ENCODE results near the gene SEPTIN12. TPM values are rescaled to one million over a fixed set of nuclear protein-coding genes. Genes with fewer than 3 reads are reported as not detected.

SEPTIN12 gene
- total and polyA plus RNA-seq, 4 experiments from 2014 or later, result not detected

GRCh38 chr16:4799171-4799855 is 11.2 kb upstream of the SEPTIN12 start:
- Histone ChIP-seq H3K4me3 (ENCODE audit: low read length in 2 of 2) (no peak overlapping the region), H3K4me1 (ENCODE audit: insufficient read depth, low read length) (peaks cover 18% of the 10 kb centered on the region), H3K27ac (ENCODE audit: low read depth, low read length) (no peak overlapping the region), H3K36me3 (ENCODE audit: insufficient read depth, low read length) (no peaks in the 10 kb centered on the region), H3K9me3 (ENCODE audit: control insufficient read depth in 1 of 2, low read length in 2 of 2) (no peaks in the 10 kb centered on the region), H3K27me3 (ENCODE audit: insufficient read depth, low read length) (no peaks in the 10 kb centered on the region)
- ChIA-PET CTCF (ENCODE audit: partially characterized antibody) (no interaction called here), POLR2A (ENCODE audit: partially characterized antibody) (interaction anchor here (2.4 to 5.1 kb wide), 2 partner anchors 31 to 65 kb away, joined by 7 to 58 read pairs; partner anchors contain the start of genes ANKS3, DNAAF8 and ZNF500)
- peak overlapping the region in 3 of 7 donors; percentile 35 to 65 (median 64) for H3K27ac Mint-ChIP-seq
- H3K9me3 Mint-ChIP-seq, result no peaks in the 10 kb centered on the region
- no peak for DNase-seq
- H3K4me1 Mint-ChIP-seq, result peaks cover 1 to 25% (median 11%) of the 10 kb centered on the region in 4 donors
- peak overlapping the region in 4 of 8 donors; percentile 6 to 18 (median 16) for H3K4me3 Mint-ChIP-seq
- H3K27me3 Mint-ChIP-seq, result no peaks in the 10 kb centered on the region
- H3K36me3 Mint-ChIP-seq, result peaks cover 0 to 10% of the 10 kb centered on the region in 2 donors
- intact Hi-C loops (cut with micrococcal nuclease), result no loop called here

- no peak overlapping the region for H3K4me3 ChIP-seq (ENCODE audit: low read length in 2 of 2)
- POLR2A ChIA-PET (ENCODE audit: partially characterized antibody), result interaction anchor here (5.1 kb wide), 1 partner anchor 30 kb away, joined by 58 read pairs; the partner anchor contains the start of gene ZNF500
Observed at GRCh38 chr16:4798456-4798855, 10.3 kb upstream of the SEPTIN12 start.

GRCh38 chr16:4797805-4798252 is 9.7 kb upstream of the SEPTIN12 start:
- intact Hi-C loops (cut with micrococcal nuclease), result no loop called here
- no peaks in the 10 kb centered on the region for H3K27me3 ChIP-seq (ENCODE audit: insufficient read depth, low read length)
- H3K27ac ChIP-seq (ENCODE audit: low read depth, low read length), result no peak overlapping the region
- Mint-ChIP-seq H3K9me3 (no peaks in the 10 kb centered on the region), H3K27me3 (no peaks in the 10 kb centered on the region), H3K4me3 (no peak overlapping the region), H3K27ac (no peak overlapping the region), H3K4me1 (peaks cover 1 to 16% (median 8%) of the 10 kb centered on the region in 4 donors), H3K36me3 (peaks cover 0 to 7% of the 10 kb centered on the region in 2 donors)
- no peak for DNase-seq
- H3K4me3 ChIP-seq (ENCODE audit: low read length in 2 of 2), result no peak overlapping the region
- peaks cover 9% of the 10 kb centered on the region for H3K4me1 ChIP-seq (ENCODE audit: insufficient read depth, low read length)
- POLR2A ChIA-PET (ENCODE audit: partially characterized antibody), result no interaction called here
- no peaks in the 10 kb centered on the region for H3K36me3 ChIP-seq (ENCODE audit: insufficient read depth, low read length)
- CTCF ChIA-PET (ENCODE audit: partially characterized antibody), result no interaction called here
- no peaks in the 10 kb centered on the region for H3K9me3 ChIP-seq (ENCODE audit: control insufficient read depth in 1 of 2, low read length in 2 of 2)

More at GRCh38 chr16:4798456-4798855, 10.3 kb upstream of the SEPTIN12 start:
- DNase-seq, result no peak
- peaks cover 0 to 8% of the 10 kb centered on the region in 2 donors for H3K36me3 Mint-ChIP-seq
- Histone ChIP-seq H3K4me1 (ENCODE audit: insufficient read depth, low read length) (peaks cover 16% of the 10 kb centered on the region), H3K36me3 (ENCODE audit: insufficient read depth, low read length) (no peaks in the 10 kb centered on the region), H3K27ac (ENCODE audit: low read depth, low read length) (no peak overlapping the region), H3K27me3 (ENCODE audit: insufficient read depth, low read length) (no peaks in the 10 kb centered on the region), H3K9me3 (ENCODE audit: control insufficient read depth in 1 of 2, low read length in 2 of 2) (no peaks in the 10 kb centered on the region)
- H3K27ac Mint-ChIP-seq, result no peak overlapping the region
- H3K4me3 Mint-ChIP-seq, result no peak overlapping the region
- H3K4me1 Mint-ChIP-seq, result peaks cover 1 to 22% (median 8%) of the 10 kb centered on the region in 4 donors
- intact Hi-C loops (cut with micrococcal nuclease), result no loop called here
- no peaks in the 10 kb centered on the region for H3K9me3 Mint-ChIP-seq
- CTCF ChIA-PET (ENCODE audit: partially characterized antibody), result no interaction called here
- H3K27me3 Mint-ChIP-seq, result no peaks in the 10 kb centered on the region

- no peaks in the 10 kb centered on the region for H3K36me3 ChIP-seq (ENCODE audit: insufficient read depth, low read length)
- peak overlapping the region in 1 of 7 donors; percentile 13 for H3K27ac Mint-ChIP-seq
- H3K9me3 ChIP-seq (ENCODE audit: control insufficient read depth in 1 of 2, low read length in 2 of 2), result no peaks in the 10 kb centered on the region
- peaks cover 0 to 6% of the 10 kb centered on the region in 2 donors for H3K36me3 Mint-ChIP-seq
- H3K27me3 ChIP-seq (ENCODE audit: insufficient read depth, low read length), result no peaks in the 10 kb centered on the region
- no peaks in the 10 kb centered on the region for H3K9me3 Mint-ChIP-seq
- no peaks in the 10 kb centered on the region for H3K27me3 Mint-ChIP-seq
- no peak for DNase-seq
- H3K4me1 Mint-ChIP-seq, result peaks cover 1 to 14% (median 8%) of the 10 kb centered on the region in 4 donors
- ChIA-PET CTCF (ENCODE audit: partially characterized antibody) (no interaction called here), POLR2A (ENCODE audit: partially characterized antibody) (no interaction called here)
- peaks cover 9% of the 10 kb centered on the region for H3K4me1 ChIP-seq (ENCODE audit: insufficient read depth, low read length)
- H3K4me3 Mint-ChIP-seq, result no peak overlapping the region
- no peak overlapping the region for H3K27ac ChIP-seq (ENCODE audit: low read depth, low read length)
- intact Hi-C loops (cut with micrococcal nuclease), result no loop called here
- H3K4me3 ChIP-seq (ENCODE audit: low read length in 2 of 2), result no peak overlapping the region
Observed at GRCh38 chr16:4796982-4797804, 9.0 kb upstream of the SEPTIN12 start.

- CTCF ChIA-PET (ENCODE audit: partially characterized antibody), result no interaction called here
- no peak overlapping the region for H3K27ac Mint-ChIP-seq
Observed at GRCh38 chr16:4795828-4796572, 7.9 kb upstream of the SEPTIN12 start.

GRCh38 chr16:4795181-4795827 is 7.2 kb upstream of the SEPTIN12 start, which contains the start of gene SMIM22:
Gene SMIM22, plus strand, starts transcription at chr16:4795369. Its CDS starts 366 bp downstream, at chr16:4795735.
- Mint-ChIP-seq H3K9me3 (no peaks in the 10 kb centered on the region), H3K4me1 (peaks cover 0 to 1% (median 0%) of the 10 kb centered on the region in 4 donors), H3K27ac (no peak within 1 kb of the TSS), H3K36me3 (no peaks in the 10 kb centered on the region), H3K4me3 (no peak within 1 kb of the TSS), H3K27me3 (peaks cover 0 to 2% of the 10 kb centered on the region in 2 donors)
- Histone ChIP-seq H3K4me1 (ENCODE audit: insufficient read depth, low read length) (no peaks in the 10 kb centered on the region), H3K36me3 (ENCODE audit: insufficient read depth, low read length) (no peaks in the 10 kb centered on the region), H3K27ac (ENCODE audit: low read depth, low read length) (no peak within 1 kb of the TSS), H3K4me3 (ENCODE audit: low read length in 2 of 2) (no peak within 1 kb of the TSS), H3K9me3 (ENCODE audit: control insufficient read depth in 1 of 2, low read length in 2 of 2) (no peaks in the 10 kb centered on the region), H3K27me3 (ENCODE audit: insufficient read depth, low read length) (no peaks in the 10 kb centered on the region)
- intact Hi-C loops (cut with micrococcal nuclease), result no loop called here
- no peak for DNase-seq
- CTCF ChIA-PET (ENCODE audit: partially characterized antibody), result no interaction called here
- POLR2A ChIA-PET (ENCODE audit: partially characterized antibody), result no interaction called here

More at GRCh38 chr16:4795828-4796572, 7.9 kb upstream of the SEPTIN12 start:
- Histone ChIP-seq H3K27me3 (ENCODE audit: insufficient read depth, low read length) (no peaks in the 10 kb centered on the region), H3K36me3 (ENCODE audit: insufficient read depth, low read length) (no peaks in the 10 kb centered on the region), H3K4me1 (ENCODE audit: insufficient read depth, low read length) (no peaks in the 10 kb centered on the region), H3K9me3 (ENCODE audit: control insufficient read depth in 1 of 2, low read length in 2 of 2) (no peaks in the 10 kb centered on the region), H3K27ac (ENCODE audit: low read depth, low read length) (no peak overlapping the region), H3K4me3 (ENCODE audit: low read length in 2 of 2) (no peak overlapping the region)
- Mint-ChIP-seq H3K27me3 (peaks cover 0 to 2% of the 10 kb centered on the region in 2 donors), H3K36me3 (peaks cover 0 to 1% of the 10 kb centered on the region in 2 donors), H3K9me3 (no peaks in the 10 kb centered on the region), H3K4me3 (no peak overlapping the region), H3K4me1 (peaks cover 0 to 8% (median 4%) of the 10 kb centered on the region in 4 donors)
- no peak for DNase-seq
- intact Hi-C loops (cut with micrococcal nuclease), result no loop called here
- POLR2A ChIA-PET (ENCODE audit: partially characterized antibody), result no interaction called here
